NCI-H1436 (cell line): ENCODE data around the gene SLC39A9.

ENCODE experiments used
- DNase-seq: peaks from one replicate; lab custom pipeline; 2025; lab: John Stamatoyannopoulos, UW

Gene SLC39A9, protein sequence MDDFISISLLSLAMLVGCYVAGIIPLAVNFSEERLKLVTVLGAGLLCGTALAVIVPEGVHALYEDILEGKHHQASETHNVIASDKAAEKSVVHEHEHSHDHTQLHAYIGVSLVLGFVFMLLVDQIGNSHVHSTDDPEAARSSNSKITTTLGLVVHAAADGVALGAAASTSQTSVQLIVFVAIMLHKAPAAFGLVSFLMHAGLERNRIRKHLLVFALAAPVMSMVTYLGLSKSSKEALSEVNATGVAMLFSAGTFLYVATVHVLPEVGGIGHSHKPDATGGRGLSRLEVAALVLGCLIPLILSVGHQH

DNA sequence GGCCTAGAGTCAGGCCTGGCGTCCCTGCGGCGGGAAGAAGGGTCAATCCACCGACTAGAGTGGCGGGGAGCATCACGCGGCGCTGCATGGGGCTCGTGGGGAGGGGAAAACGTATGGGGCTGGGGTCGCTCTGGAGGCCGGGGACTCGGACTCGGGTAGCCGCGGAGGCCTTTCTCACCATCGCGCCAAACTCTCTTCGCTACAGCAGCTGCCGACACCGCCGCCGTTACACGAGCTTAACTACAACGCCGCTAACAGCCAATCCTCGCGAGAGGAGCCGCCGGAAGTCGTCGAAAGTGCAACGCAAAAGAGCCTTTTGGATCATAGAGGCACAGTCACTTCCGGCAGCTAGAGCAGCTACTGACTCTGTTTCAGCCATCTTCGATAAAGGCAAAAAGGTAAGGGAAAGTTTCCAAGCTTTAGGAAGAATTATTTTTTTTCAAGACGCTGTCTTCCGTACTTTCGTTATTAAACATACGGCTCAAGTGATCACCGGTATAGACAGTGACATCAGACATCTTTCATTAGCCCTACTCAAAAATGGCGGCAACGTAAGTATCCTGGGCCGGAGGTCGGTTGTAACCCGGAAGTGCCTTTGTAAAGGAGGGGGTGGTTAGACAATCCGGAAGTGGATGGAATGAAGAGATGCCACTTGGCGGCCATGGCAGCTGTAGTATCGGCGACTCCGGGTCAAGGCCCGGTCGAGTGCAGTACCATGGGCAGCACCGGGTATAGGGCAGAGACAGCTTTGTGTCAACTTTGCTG, at the start of gene SLC39A9, which contains the start of gene ERH:
Gene SLC39A9, plus strand, starts transcription at position 640 of the 765 bp plus-strand sequence. CDS start 678 bp downstream, outside the sequence.
Gene ERH, minus strand, starts transcription at position 247 of the 765 bp plus-strand sequence. Its CDS starts 66 bp downstream, at position 181.
- peak; percentile 97 for DNase-seq

DNA sequence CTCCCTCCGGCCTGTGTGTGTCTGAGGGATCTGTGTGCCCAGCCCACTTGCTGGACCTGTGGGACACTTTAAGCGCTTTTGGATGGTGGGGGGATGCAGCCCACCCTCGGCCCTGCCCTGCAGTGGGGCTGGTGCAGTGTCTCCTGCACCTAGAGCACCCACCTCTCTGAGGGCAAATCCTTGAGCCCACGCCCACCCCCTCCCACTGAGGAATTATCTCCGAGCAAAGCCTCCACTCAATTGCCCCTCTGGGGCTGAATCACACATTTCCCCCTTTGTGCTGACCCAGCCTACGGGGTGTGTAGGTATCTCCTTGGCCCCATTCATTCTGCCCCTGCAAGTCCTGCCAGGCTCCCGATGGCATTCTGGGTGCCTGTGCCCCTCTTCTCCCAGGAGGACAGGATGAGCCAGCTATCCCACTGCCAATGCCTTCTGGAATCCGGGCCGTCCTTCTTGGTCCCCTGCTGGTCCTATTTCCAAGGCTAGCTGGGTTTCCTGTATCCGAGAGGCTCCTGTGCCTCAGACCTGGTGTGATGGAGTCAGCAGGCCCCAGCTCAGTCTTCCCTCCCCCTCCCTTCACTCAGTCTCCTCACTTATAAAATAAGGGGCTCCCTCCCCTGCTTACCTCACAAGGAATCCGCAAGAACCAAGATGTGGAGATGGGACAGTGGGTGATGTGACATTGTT, 49.3 kb upstream of the SLC39A9 start:
- no peak for DNase-seq

DNA sequence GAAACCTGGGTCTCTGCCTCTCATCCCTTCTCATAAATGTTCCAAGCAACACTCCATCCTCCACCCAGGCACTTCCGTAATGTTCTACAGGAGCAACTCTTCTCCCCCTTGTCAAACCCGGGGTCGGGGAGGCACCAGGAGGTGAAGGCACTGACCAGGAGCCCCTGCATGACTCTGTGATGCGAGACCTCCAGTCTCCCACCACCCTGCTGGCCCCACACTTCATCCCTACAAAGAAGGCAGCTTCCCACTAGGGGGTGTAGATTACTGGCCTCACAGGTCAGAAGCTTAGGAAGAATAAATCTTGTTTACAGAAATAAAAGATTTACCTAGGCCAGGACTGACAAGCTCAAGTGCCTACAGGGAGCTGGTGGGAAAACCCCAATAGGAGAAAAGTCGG, 47.6 kb upstream of the SLC39A9 start:
- no peak for DNase-seq

DNA sequence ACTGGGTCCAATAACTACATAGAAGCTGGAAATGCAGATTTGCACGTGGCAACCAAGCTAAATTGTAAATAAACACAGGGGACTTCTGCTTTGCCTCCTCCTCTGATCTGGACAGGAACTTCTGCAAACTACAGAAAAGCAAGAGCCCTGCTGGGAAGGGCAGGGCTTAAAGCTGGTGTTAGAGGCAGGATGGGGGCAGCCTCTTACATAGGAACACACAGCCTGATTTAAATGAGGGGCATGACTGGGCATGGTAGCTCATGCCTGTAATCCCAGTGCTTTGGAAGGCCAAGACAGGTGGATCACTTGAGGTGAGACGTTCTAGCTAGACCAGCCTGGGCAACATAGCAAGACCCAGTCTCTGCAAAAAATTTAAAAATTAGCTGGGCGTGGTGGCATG, 47.1 kb upstream of the SLC39A9 start:
- no peak for DNase-seq

DNA sequence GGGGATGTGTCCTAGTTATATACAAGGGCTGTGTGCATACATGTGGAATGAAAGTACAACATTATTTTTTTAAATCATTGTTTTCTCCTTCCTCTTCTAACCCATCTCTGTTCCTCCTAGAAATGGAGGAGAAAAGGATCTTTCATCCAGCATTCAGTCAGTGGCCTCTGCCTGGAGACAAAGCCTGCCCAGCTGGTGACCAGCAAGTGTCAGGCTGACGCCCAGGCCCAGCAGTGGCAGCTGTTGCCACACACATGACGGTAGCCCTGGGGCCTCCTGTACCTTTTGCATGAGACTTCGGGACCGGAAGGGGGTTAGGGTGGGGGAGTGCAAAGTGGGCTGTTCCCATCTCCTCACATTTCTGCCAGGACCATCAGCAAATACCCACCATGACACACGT, 46.6 kb upstream of the SLC39A9 start:
- DNase-seq: no peak

DNA sequence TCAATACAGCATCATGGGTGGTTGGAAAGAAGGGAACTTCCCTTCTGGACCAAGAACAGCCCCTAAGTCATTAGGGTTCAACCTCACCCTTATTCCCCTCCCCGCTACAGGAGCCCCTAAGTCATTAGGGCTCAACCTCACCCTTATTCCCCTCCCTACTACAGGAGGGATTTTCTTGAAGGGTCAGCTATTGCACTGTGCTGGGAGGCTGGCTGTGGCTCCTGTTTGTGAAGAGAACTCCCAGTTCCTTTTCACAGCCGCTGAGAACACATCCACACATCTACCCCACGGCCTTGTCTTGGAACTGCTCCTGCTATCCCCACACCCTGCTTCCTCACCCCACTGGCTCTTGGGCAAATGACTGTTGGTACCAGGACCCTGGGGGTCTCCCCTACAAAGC, 45.3 kb upstream of the SLC39A9 start:
- DNase-seq: no peak

DNA sequence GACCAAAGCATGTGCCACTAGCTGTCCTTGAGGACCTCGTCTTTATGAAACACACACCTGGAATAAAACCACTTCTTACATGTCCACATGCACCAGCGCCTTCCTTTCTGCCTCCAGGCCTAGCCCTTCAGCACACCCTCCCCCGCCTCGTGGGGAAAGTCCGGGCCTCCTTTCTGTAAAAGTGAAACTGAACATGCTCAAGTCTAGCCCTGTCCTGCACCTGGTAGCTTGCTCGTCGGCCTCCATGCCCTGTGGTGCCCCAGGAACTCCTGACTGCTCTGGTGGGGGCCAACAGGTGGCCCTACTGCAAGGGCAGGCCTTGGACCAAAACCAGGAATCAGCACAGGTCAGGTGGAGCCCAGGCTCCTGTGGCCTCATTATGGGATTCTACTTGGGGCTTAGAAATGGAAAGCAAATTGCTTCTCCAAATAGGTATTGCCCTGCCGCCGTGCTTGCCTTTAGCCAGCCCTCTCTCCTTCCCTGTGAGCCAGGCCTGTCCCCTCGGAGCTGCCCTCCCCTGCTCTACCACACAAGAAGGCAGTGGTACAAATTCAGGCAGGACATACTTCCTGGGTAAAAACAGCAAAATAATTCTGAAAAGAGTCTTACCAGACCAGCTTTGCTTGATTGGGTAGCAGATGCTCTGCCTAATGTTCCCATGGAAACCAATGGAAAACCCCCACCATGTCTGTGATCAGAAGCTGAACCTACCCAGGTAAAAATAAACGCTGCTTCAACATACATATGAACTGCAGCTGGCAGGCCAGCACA, 43.9 kb upstream of the SLC39A9 start:
- DNase-seq: no peak

DNA sequence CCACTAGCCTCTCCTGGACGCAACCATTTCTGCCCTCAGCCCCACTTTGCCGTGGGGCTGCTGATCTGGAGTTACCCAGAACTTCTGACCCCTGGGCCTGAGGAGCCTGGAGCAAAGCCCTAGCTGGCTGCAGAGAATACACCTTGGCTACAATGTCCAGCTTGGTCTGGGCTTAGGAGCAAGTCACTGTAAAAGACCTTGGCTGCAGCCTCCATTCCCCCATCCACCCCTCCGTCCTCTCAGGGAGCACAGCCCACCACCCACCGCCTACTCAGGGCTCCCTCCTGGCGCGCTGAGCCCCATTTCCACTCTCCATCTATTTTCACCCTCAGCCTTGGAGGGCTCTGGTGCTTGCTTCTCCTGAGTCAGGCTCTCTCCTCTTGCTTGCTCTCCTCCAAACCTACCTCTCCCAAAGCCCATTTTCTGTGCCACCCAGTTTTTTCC, 43.3 kb upstream of the SLC39A9 start:
- no peak for DNase-seq

DNA sequence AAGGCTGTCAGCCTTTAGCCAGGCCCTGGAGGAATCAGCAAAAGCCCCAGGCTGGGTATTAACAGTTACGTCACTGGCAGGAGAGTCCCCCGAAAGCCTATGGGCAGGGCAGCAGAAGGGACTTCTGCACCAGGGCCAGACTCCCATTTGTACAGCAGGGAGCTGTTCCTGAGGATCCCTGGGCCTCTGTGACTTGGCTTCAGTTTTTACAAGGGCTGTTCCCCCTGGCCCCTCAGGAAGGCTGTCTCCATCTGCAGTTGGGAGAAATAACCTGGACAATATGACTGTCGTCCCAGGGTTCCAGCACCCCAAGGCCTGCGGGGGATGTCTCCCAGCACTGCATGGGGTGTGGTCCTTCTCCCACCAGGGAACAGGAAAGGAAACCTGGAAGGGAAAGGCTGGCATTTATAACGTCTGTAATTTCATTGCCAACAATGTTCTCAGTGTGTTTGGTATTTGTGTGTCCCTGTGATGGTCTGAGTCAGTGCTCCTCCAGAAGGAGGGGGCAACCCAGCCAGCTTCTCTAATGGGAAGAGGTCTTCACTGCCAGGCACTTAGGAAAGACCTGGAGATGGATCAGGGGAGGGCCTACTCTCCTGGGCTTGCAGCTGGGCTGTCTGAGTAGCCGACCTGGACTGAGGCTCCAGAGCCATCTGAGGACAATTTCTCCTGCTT, 42.7 kb upstream of the SLC39A9 start:
- DNase-seq: no peak

DNA sequence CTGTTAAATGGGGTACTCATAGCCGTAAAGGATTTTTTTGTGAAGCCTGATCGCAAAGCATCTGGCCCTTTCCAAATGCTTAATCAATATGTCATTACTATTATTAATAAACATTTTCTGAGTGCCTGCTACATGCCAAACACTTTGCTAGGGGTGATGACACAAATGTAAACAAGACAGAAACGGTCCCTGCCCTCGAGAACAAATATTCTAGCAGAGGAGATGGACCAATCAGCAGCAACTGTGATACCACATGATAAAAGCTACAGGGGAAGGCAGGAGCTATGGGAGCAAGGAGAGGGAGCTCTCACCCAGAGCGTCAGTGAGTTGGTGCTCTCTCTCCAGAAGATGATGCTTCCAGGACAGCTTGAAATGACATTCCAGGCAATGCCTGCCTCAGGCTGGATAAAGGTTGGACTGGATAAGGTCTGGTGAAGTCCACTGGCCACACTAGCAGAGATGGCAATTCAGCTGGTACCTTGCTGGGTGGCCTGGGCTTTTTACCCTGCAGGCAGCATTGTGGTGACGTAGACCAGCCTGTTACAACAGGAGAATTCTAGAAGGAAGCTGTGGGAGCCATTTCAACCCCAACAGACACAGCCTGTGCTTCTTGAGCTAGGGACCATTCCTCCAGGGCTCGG, 41.5 kb upstream of the SLC39A9 start:
- no peak for DNase-seq

DNA sequence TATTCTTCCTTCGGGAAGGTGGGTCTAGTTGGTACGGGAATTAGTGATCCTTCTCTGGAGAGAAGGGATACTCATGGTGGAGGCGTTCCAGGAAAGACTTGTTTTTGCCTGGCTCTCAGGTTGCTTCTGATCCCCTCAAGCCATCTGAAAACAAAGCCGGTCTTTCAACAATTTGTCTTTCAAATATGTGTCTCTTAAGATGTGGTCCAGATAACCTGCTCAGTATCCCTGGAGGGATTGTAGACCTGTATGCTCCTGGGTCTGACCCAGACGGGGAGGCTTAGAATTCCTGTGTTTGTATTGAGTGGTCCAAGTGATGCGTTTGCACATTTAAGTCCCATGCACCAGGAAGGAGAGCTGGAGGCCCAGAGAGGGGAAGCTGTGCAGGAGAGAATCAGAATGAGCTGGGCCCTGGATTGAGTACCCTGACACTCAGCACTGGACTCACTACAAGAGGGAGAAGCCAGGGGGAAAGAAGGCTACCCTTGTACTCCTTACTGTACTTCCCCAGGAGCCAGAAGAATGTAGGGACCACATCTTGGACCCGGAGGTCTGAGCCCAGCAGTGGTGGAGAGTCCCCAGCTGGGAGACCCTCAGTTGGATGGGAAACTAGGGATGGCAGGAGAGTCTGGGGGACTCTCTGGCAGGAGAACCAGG, 40.8 kb upstream of the SLC39A9 start:
- no peak for DNase-seq

DNA sequence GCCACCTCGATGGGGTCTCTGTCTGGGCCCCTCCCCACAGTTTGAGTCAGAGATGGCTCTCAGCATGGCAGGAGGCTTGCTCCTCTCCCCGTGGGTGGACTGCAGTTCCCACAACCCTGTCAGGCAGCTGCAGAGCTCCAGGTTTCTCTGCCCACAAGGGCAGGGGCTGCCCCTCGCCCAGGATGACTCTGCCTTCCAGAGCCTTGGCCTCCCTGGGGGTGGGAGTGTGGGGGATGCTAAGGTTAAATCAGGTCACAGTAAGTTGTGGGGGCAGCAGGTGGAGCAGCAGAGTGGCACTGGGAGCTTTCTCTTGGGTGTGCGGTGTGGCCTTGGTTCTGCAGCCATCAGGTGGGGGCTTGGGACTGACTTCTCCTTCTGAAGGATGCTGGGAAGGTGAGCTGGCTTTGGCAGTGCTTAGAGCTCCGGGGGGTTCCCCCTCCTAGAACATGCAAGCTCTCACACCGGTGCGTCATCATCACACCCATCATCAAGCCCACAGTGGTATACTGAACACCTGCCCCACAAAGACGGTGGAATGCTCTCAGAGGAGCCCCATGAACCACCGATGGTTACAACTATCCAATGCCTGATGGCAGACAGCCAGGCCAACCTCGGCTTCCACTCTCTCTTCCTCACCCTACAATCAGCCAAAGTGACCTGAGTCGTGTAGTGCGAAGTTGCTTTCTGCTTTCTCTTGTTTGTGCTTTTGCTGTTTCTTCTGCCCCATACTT, 40.1 kb upstream of the SLC39A9 start:
- no peak for DNase-seq

DNA sequence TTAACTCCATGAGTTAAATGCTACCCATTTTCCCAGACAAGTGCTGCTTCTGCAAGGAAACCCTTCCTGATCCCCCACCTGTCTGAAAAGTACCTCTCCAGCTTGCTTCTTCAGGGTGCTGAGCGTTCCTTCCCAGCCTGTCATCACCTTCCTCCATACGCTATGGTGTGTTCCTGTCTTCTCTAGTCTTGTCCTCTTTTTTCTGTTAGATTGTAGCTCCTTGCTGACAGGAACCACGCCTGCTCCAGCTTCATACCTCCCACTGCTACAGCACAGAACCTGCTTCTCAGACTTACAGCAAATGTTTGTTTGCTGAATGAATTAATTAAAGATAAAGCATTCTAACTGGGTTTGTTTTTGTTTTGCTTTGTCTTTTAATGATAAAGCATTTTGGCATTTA, 39.5 kb upstream of the SLC39A9 start:
- DNase-seq: no peak

DNA sequence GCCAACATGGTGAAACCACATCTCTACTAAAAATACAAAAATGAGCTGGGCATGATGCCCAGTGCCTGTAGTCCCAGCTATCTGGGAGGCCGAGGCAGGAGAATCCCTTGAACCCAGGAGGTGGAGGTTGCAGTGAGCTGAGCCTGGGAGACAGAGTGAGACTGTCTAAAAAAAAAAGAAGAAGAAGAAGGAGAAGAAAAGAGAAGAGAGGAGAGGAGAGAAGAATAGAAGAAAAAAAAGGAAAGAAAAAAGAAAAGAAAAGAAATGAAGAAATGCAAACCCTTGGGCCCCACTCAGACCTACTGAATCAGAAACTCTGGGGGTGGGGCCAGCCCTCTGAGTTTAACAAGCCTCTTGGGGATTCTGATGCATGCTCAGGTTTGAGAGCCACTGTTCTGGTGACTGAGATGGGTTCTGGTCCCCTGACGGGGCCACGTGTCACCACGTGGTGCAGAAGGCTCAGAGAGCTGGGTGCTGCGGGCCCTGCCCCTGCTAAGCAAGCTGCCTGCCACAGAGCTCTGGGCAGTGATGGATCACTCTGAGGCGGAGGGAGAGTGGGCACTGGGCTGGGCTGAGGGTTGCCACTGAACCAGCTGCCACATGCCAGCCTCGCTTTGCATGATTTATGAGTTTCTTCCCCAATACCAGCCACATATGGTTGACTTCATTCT, 37.9 kb upstream of the SLC39A9 start:
- peak; percentile 60 for DNase-seq

DNA sequence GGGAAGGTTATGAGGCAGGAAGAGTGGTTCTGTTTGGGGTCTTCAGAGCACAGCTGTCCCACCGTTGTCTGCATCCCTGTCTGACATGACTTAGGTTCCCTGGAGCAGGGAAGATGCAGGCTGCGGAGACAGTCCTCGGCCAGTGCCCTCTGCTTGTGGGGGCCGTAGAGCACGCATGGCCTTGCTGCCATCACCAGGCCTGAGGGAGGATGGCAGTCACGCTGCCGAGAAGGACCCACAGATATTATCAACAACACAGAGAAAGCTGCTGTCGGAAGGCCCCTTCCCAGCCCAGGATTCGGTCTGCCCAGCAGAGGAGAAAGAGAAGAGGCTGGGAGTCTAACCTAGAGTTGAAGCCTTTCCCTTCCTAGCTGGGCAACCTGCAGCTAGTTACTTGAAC, 35.4 kb upstream of the SLC39A9 start:
- no peak for DNase-seq

DNA sequence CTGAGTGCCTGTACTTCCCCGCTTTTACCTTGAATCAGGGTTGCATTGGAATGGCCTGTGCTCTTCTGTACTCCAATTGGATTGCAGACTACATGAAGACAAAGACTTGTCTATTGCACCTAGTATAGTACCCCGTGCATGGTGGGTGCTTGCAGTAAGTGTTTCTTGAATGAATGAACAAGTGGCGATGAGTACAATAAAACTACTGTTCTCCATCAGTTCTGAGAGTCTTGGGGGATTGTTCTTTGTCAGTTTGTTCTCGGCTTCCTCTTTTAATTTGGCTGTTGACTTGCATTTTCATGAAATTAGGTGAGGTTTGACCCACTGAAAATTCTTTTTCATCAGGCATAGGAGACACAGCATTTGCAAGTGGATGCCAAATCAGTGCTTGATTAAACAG, 34.5 kb upstream of the SLC39A9 start:
- no peak for DNase-seq

DNA sequence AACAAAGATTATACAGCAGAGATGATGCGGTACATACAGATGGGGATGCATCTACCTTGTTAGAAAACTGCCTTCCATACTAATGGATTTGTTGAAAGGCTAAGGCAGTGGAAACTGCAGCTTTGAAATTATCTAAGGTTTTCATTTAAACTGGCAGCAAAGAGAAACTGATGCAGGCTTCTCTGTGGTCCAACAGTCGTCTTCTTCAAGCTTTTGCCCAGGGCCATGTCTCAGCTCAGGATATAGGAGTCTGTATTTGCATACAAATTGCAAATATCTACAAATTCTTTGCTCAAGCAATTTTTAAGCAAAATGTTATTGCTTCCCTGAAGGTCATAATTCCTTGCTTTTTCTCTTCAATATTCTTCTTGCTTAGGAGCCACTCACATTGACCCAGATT, 34.1 kb upstream of the SLC39A9 start:
- no peak for DNase-seq

DNA sequence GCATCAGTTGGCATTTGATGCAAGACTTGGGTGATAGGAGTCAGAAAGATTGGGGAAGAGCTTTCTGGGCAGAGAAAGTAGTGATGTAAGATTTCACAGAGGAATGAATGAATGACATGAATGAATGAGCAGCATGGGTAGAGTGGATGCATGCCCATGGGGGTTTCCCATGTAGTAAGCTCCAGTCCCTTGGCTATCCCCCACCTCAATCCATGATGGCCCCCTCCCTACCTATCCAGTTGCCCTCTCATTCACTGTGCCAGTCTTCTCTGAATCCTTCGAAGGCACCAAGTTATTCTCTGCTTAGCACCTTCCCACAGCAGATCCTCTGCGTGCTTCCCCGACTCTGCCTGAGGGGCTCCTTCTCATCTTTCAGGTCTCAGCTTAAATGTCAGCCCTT, 32.4 kb upstream of the SLC39A9 start:
- no peak for DNase-seq

DNA sequence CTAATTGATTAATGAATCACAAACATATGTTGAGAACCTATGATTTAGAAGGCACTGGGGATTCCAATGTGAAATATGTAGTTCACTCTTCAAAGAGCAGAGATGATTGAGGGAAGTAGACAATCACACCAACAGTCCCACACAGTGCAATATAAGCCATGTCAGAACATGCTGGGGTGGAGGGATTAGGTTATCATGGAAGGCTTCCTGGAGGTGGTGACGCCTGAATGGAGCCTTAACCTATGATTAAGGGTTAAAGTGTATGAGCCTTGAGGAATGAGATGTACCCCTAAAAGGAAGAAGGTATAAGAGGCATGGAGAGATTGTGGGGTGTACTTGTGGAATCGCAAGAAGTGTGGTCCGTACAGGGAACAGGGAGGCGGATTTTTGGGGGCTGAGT, 31.7 kb upstream of the SLC39A9 start:
- no peak for DNase-seq
